ENCODE results near the gene AK9. TPM values are rescaled to one million over a fixed set of nuclear protein-coding genes. Genes with fewer than 3 reads are reported as not detected.

AK9 gene
- total RNA-seq, 1 donor from 2014 or later: 0.75 TPM

- DNase-seq (ENCODE audit: low spot score in 2 of 2): no peak
- TF ChIP-seq CTCF (IDR thresholded peaks at IDR 0.05): no peak
- intact Hi-C loops (cut with DNase I): no loop called here
- Histone ChIP-seq H3K27ac (no peak overlapping the region), H3K4me1 (no peaks in the 10 kb centered on the region), H3K4me3 (no peak overlapping the region), H3K36me3 (no peaks in the 10 kb centered on the region), H3K27me3 (no peaks in the 10 kb centered on the region), H3K9me3 (no peaks in the 10 kb centered on the region)
Measured at GRCh38 chr6:109516929-109517328, 174.1 kb downstream of the AK9 start.

- Histone ChIP-seq H3K27me3 (no peaks in the 10 kb centered on the region), H3K4me1 (no peaks in the 10 kb centered on the region), H3K9me3 (no peaks in the 10 kb centered on the region), H3K27ac (no peak overlapping the region), H3K4me3 (no peak overlapping the region), H3K36me3 (no peaks in the 10 kb centered on the region)
- intact Hi-C loops (cut with DNase I): no loop called here
- DNase-seq (ENCODE audit: low spot score in 2 of 2): no peak
- TF ChIP-seq CTCF (IDR thresholded peaks at IDR 0.05): no peak
Measured at GRCh38 chr6:109515781-109516409, 175.1 kb downstream of the AK9 start.

GRCh38 chr6:109514946-109515345 lies 176.1 kb downstream of the AK9 start:
- Histone ChIP-seq H3K36me3 (no peaks in the 10 kb centered on the region), H3K9me3 (no peaks in the 10 kb centered on the region), H3K4me3 (no peak overlapping the region), H3K27ac (no peak overlapping the region), H3K27me3 (no peaks in the 10 kb centered on the region), H3K4me1 (no peaks in the 10 kb centered on the region)
- intact Hi-C loops (cut with DNase I): no loop called here
- no peak for TF ChIP-seq CTCF (IDR thresholded peaks at IDR 0.05)
- DNase-seq (ENCODE audit: low spot score in 2 of 2): no peak

- H3K9me3 ChIP-seq: no peaks in the 10 kb centered on the region
- H3K36me3 ChIP-seq: no peaks in the 10 kb centered on the region
- TF ChIP-seq CTCF (IDR thresholded peaks at IDR 0.05): no peak
- DNase-seq (ENCODE audit: low spot score in 2 of 2): no peak
- no peaks in the 10 kb centered on the region for H3K4me1 ChIP-seq
- H3K4me3 ChIP-seq: no peak overlapping the region
- H3K27ac ChIP-seq: no peak overlapping the region
- no peaks in the 10 kb centered on the region for H3K27me3 ChIP-seq
- intact Hi-C loops (cut with DNase I): no loop called here
Measured at GRCh38 chr6:109513571-109514071, 177.4 kb downstream of the AK9 start.

- no peak overlapping the region for H3K4me3 ChIP-seq
- H3K27me3 ChIP-seq: no peaks in the 10 kb centered on the region
- DNase-seq (ENCODE audit: low spot score in 2 of 2): no peak
- intact Hi-C loops (cut with DNase I): no loop called here
- H3K4me1 ChIP-seq: no peaks in the 10 kb centered on the region
- H3K36me3 ChIP-seq: no peaks in the 10 kb centered on the region
- no peaks in the 10 kb centered on the region for H3K9me3 ChIP-seq
- TF ChIP-seq CTCF (IDR thresholded peaks at IDR 0.05): no peak
- no peak overlapping the region for H3K27ac ChIP-seq
Measured at GRCh38 chr6:109512271-109512817, 178.7 kb downstream of the AK9 start.

Data from ascending aorta (tissue), 2 donors.